Activated B cell treated with CpG ODN at 0.5 μM for 24 hours (primary cell): ENCODE results near the gene PIN4. TPM values are rescaled to one million over a fixed set of nuclear protein-coding genes. Genes with fewer than 3 reads are reported as not detected.
A peak's percentile ranks its signal among the peaks of the same experiment; 100 is the strongest.

Source experiments
- ATAC-seq: fragments of 200-7000 bp; cut with Tn5 transposase; one replicate; pipeline ENCODE4 v1.10.0; 2021; ENCODE audit warnings: low read depth, mild to moderate bottlenecking, moderate library complexity
- CTCF ChIA-PET: fragments of 350-600 bp; sonication (Branson Sonifier 250); formaldehyde crosslinking; loops from one replicate; lab custom pipeline; 2021; ENCODE audit warnings: antibody characterized with exemption; lab: Charles Lee
- POLR2A ChIA-PET: fragments of 350-600 bp; sonication (Branson Sonifier 250); formaldehyde crosslinking; loops from one replicate; lab custom pipeline; 2021; ENCODE audit warnings: antibody characterized with exemption; lab: Charles Lee
- DNase-seq: peaks from one replicate; pipeline ENCODE4 v3.0.0; 2022
- H3K27ac Mint-ChIP-seq: one replicate; pipeline ENCODE4 v1.8.0; 2020; ENCODE audit warnings: mixed read lengths
- H3K27me3 Mint-ChIP-seq: one replicate; pipeline ENCODE4 v1.8.0; 2021; ENCODE audit warnings: mixed read lengths
- H3K36me3 Mint-ChIP-seq: one replicate; pipeline ENCODE4 v1.8.0; 2021; ENCODE audit warnings: low read depth, mixed read lengths
- H3K4me1 Mint-ChIP-seq: one replicate; pipeline ENCODE4 v1.8.0; 2021; ENCODE audit warnings: mixed read lengths
- H3K4me3 Mint-ChIP-seq: one replicate; pipeline ENCODE4 v1.8.0; 2020; ENCODE audit warnings: mild to moderate bottlenecking, mixed read lengths
- H3K9me3 Mint-ChIP-seq: one replicate; pipeline ENCODE4 v1.8.0; 2020; ENCODE audit warnings: mixed read lengths
- CTCF ChIP-seq: fragments of 200-600 bp; IDR thresholded peaks from one replicate; pipeline ENCODE4 v1.8.0; 2022; ENCODE audit warnings: antibody characterized with exemption, mild to moderate bottlenecking
- intact Hi-C: fragments of 100-400 bp; cut with micrococcal nuclease; formaldehyde crosslinking; loops from one replicate; pipeline ENCODE4 v1.15.1; 2024
- total RNA-seq: library from RNA; stranded (reverse); gene quantifications from 2 replicates; pipeline ENCODE4 v1.2.3, GENCODE V29; 2022

Gene PIN4
- total RNA-seq, 1 donor from 2014 or later, result 10.9 TPM

- intact Hi-C loops, result no loop called here
- Mint-ChIP-seq H3K27me3 (peaks cover 6% of the 10 kb centered on the region), H3K27ac (no peak overlapping the region), H3K4me1 (peaks cover 17% of the 10 kb centered on the region), H3K4me3 (no peak overlapping the region), H3K36me3 (no peaks in the 10 kb centered on the region), H3K9me3 (no peaks in the 10 kb centered on the region)
- ATAC-seq (no peak), DNase-seq (no peak)
- CTCF ChIA-PET, result no interaction called here
- no peak for TF ChIP-seq CTCF
- POLR2A ChIA-PET, result no interaction called here
These were observed 42.0 kb upstream of the PIN4 start for GRCh38 chrX:72139538-72139937.

- POLR2A ChIA-PET, result interaction anchor here (1.8 to 2.0 kb wide), 2 partner anchors 10 to 40 kb away, joined by 5 to 7 read pairs; partner anchors contain the start of genes PIN4 and RTL5
- DNase-seq (no peak), ATAC-seq (peak; percentile 62)
- Mint-ChIP-seq H3K4me1 (peaks cover 17% of the 10 kb centered on the region), H3K9me3 (no peaks in the 10 kb centered on the region), H3K4me3 (peak overlapping the region; percentile 26), H3K27ac (peak overlapping the region; percentile 1), H3K27me3 (no peaks in the 10 kb centered on the region), H3K36me3 (no peaks in the 10 kb centered on the region)
- intact Hi-C loops, result no loop called here
- TF ChIP-seq CTCF, result no peak
- CTCF ChIA-PET, result interaction anchor here (0.8 to 1.0 kb wide), 2 partner anchors 10 to 15 kb away, joined by 3 read pairs; partner anchors contain the start of gene RTL5
These were observed 40.1 kb upstream of the PIN4 start for GRCh38 chrX:72141372-72142004.

- H3K9me3 Mint-ChIP-seq, result no peaks in the 10 kb centered on the region
- H3K4me1 Mint-ChIP-seq, result peaks cover 17% of the 10 kb centered on the region
- ATAC-seq (peak; percentile 70), DNase-seq (no peak)
- TF ChIP-seq CTCF, result no peak
- ChIA-PET POLR2A (interaction anchor here (1.8 to 2.0 kb wide), 2 partner anchors 11 to 39 kb away, joined by 5 to 7 read pairs; partner anchors contain the start of genes PIN4 and RTL5), CTCF (interaction anchor here (0.8 to 1.0 kb wide), 2 partner anchors 10 to 15 kb away, joined by 3 read pairs; partner anchors contain the start of gene RTL5)
- intact Hi-C loops, result no loop called here
- H3K36me3 Mint-ChIP-seq, result no peaks in the 10 kb centered on the region
- H3K27ac Mint-ChIP-seq, result no peak overlapping the region
- H3K27me3 Mint-ChIP-seq, result no peaks in the 10 kb centered on the region
- no peak overlapping the region for H3K4me3 Mint-ChIP-seq
These were observed 39.3 kb upstream of the PIN4 start for GRCh38 chrX:72142094-72142793.

- no peak overlapping the region for H3K27ac Mint-ChIP-seq
- H3K4me3 Mint-ChIP-seq, result no peak overlapping the region
- peaks cover 17% of the 10 kb centered on the region for H3K4me1 Mint-ChIP-seq
- no peaks in the 10 kb centered on the region for H3K36me3 Mint-ChIP-seq
- peaks cover 2% of the 10 kb centered on the region for H3K27me3 Mint-ChIP-seq
- no peak for TF ChIP-seq CTCF
- ChIA-PET CTCF (interaction anchor here (1.0 kb wide), 1 partner anchor 16 kb away, joined by 3 read pairs; no protein-coding TSS in a partner anchor), POLR2A (interaction anchor here (1.8 to 2.0 kb wide), 2 partner anchors 11 to 38 kb away, joined by 5 to 7 read pairs; partner anchors contain the start of genes PIN4 and RTL5)
- ATAC-seq (no peak), DNase-seq (no peak)
- intact Hi-C loops, result no loop called here
- no peaks in the 10 kb centered on the region for H3K9me3 Mint-ChIP-seq
These were observed 38.6 kb upstream of the PIN4 start for GRCh38 chrX:72142794-72143608.
